ENCODE results near the gene LDLRAD4.
"Not testable (repeated sequence)": the region's sequence is repeated elsewhere in the genome, so short reads cannot be mapped to it uniquely, and the experiment has no call there.

LDLRAD4 gene

DNA sequence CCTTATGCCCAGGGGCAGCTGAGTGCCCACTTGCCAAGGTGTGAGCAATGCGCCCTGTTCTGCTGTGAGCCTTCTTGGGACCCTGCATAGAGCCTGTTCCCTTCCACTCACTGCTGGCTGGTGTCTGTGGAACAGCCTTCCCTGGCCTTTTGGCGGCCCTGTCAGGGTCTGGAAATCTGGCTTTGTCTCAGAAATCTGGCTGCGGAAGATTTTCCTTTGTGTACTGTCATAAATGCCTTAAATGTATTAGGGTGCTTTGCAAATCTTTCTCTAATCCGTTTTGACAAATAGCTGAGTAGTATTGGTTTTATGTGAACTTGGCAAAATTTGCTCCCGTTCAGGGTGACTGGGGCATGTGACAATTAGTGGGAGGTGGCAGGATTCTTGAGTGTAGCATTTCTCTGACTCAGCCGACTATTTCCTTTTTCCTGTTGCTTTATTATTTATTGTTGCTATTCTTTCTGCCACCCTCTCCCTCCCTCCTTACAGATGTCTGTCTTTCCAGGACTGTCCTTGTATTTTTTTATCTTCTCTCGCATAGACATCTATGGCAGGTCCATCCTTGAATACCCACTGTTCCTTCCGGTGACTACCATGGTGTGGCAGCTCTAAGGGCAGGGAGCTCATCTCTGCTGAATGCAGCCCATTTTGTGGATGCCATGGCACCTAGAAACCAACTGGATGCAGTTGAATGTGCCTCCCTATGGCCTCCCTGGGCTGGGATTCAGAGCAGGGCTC is 41.8 kb downstream of the LDLRAD4 start:
- peak in 1 of 2 donors; percentile 60 for DNase-seq
- Histone ChIP-seq H3K27ac (peak overlapping the region; percentile 71 to 77), H3K27me3 (no peaks in the 10 kb centered on the region), H3K36me3 (no peaks in the 10 kb centered on the region), H3K4me1 (peaks cover 7 to 72% (median 64%) of the 10 kb centered on the region in 4 donors), H3K9me3 (no peaks in the 10 kb centered on the region), H3K4me3 (peak overlapping the region in 1 of 2 donors; percentile 9)
- intact Hi-C loops (cut with DNase I; ENCODE audit: low total_unique reads): loop anchor here (5.0 kb wide), 1 partner anchor 43 kb away; the partner anchor contains the start of gene LDLRAD4
- TF ChIP-seq, protein P1, sequence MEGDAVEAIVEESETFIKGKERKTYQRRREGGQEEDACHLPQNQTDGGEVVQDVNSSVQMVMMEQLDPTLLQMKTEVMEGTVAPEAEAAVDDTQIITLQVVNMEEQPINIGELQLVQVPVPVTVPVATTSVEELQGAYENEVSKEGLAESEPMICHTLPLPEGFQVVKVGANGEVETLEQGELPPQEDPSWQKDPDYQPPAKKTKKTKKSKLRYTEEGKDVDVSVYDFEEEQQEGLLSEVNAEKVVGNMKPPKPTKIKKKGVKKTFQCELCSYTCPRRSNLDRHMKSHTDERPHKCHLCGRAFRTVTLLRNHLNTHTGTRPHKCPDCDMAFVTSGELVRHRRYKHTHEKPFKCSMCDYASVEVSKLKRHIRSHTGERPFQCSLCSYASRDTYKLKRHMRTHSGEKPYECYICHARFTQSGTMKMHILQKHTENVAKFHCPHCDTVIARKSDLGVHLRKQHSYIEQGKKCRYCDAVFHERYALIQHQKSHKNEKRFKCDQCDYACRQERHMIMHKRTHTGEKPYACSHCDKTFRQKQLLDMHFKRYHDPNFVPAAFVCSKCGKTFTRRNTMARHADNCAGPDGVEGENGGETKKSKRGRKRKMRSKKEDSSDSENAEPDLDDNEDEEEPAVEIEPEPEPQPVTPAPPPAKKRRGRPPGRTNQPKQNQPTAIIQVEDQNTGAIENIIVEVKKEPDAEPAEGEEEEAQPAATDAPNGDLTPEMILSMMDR (IDR thresholded peaks at IDR 0.05): no peak

DNA sequence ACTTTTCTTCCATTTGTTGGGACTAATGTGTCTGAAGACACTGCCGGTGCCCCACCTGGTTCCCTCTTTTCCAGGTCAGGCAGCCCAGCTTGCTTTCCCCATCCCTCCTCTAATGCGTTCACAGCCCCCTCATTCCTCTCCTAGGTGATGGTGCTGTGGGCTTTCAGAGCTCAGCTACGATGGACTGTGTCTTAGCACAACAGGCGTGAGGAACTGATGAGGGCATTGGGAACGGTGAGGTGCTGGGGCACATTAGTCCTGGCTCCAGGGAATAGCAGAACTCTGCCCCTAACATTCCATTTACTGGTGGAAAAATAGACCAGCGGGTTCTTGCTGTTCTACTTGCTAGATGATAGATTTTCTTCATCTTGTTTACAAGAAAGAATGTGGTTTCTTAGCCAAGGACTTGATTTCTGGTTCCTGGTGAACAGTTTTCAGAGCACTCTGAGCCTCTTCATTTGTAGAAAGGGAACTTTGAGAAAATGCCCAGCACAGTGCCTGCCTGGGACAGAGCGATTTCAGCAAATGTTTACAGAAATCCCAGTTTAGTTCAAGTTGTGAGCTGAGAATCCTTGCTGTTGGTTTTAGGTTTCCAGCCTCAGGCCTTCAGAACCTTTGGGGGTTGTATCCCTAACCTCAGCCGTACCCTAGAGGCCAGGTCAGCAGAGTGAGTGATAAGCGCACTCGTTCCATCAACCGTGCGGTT is 42.5 kb downstream of the LDLRAD4 start:
- H3K27ac ChIP-seq: peak overlapping the region; percentile 71 to 77

DNA sequence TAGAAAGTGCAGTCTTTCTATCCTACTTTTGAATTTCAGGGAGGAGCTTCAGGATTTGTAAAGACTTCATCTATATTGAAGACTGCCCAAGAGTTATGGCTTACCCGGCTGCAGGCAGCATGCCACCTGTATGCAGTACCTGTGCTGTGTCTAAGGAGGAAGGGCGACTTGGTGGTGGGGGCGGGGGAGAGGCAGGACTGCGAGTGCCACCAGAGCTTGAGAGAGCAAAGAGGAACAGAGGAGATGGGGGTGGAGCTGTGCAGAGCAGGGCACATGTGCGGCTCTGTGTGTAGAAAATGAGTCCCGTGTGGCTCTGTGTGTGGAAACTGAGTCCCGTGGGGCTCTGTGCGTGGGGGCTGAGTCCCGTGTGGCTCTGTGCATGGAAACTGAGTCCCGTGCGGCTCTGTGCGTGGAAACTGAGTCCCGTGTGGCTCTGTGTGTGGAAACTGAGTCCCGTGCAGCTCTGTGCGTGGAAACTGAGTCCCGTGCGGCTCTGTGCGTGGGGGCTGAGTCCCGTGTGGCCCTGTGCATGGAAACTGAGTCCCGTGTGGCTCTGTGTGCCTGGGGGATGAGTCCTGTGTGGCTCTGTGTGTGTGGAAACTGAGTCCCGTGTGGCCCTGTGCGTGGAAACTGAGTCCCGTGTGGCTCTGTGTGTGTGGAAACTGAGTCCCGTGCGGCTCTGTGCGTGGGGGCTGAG is 43.2 kb downstream of the LDLRAD4 start:
- intact Hi-C loops (cut with DNase I; ENCODE audit: low total_unique reads): loop anchor here (5.0 kb wide), 1 partner anchor 45 kb away; the partner anchor contains the start of gene LDLRAD4
- TF ChIP-seq, protein P1 (IDR thresholded peaks at IDR 0.05): no peak
- Histone ChIP-seq H3K9me3 (no peaks in the 10 kb centered on the region), H3K27ac (peak overlapping the region; percentile 71 to 77), H3K4me1 (peaks cover 13 to 86% (median 76%) of the 10 kb centered on the region in 4 donors), H3K36me3 (no peaks in the 10 kb centered on the region), H3K27me3 (no peaks in the 10 kb centered on the region), H3K4me3 (peak overlapping the region in 1 of 2 donors; percentile 12)
- peak in 1 of 2 donors; percentile 31 for DNase-seq

More for the DNA sequence above, 42.5 kb downstream of the LDLRAD4 start:
- DNase-seq: peak in 1 of 2 donors; percentile 20
- Histone ChIP-seq H3K9me3 (no peaks in the 10 kb centered on the region), H3K4me3 (peak overlapping the region in 1 of 2 donors; percentile 12), H3K36me3 (no peaks in the 10 kb centered on the region), H3K27me3 (no peaks in the 10 kb centered on the region), H3K4me1 (peaks cover 7 to 79% (median 71%) of the 10 kb centered on the region in 4 donors)
- TF ChIP-seq, protein P1 (IDR thresholded peaks at IDR 0.05): no peak
- intact Hi-C loops (cut with DNase I; ENCODE audit: low total_unique reads): loop anchor here (5.0 kb wide), 1 partner anchor 44 kb away; the partner anchor contains the start of gene LDLRAD4

DNA sequence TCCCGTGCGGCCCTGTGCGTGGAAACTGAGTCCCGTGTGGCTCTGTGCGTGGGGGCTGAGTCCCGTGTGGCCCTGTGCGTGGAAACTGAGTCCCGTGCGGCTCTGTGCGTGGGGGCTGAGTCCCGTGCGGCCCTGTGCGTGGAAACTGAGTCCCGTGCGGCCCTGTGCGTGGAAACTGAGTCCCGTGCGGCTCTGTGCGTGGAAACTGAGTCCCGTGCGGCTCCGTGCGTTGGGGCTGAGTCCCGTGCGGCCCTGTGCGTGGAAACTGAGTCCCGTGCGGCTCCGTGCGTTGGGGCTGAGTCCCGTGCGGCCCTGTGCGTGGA is 43.8 kb downstream of the LDLRAD4 start:
- H3K9me3 ChIP-seq, H3K36me3 ChIP-seq, H3K4me3 ChIP-seq, H3K27me3 ChIP-seq, DNase-seq: not testable (repeated sequence)
- intact Hi-C loops (cut with DNase I; ENCODE audit: low total_unique reads): loop anchor here (5.0 kb wide), 1 partner anchor 45 kb away; the partner anchor contains the start of gene LDLRAD4
- peaks cover 13 to 92% (median 81%) of the 10 kb centered on the region in 4 donors for H3K4me1 ChIP-seq
- H3K27ac ChIP-seq: peak overlapping the region; percentile 71 to 77

DNA sequence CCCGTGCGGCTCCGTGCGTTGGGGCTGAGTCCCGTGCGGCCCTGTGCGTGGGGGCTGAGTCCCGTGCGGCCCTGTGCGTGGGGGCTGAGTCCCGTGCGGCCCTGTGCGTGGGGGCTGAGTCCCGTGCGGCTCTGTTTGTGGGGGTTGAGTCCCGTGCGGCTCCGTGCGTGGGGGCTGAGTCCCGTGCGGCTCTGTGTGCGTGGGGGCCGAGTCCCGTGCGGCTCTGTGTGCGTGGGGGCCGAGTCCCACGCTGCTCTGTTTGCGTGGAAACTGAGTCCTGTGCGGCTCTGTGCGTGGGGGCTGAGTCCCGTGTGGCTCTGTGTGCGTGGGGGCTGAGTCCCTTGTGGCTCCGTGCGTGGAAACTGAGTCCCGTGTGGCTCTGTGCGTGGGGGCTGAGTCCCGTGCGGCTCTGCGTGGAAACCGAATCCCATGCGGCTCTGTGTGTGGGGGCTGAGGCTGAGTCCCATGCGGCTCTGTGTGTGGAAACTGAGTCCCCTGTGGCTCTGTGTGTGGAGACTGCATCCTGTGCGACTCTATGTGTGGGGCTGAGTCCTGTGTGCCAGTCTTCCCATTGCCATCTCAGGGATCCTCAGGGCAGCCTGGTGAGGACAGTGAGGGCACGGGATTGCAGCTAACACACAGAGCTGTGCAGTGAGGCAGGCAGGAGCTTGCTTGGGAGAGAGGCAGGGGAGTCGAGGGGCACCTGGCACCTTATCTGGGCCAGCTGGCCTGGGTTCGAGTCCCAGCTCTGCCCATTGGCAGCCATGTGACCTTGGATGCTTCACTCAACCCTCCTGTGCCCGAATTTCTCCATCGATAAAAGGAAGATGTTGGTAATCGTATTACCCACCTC is 44.5 kb downstream of the LDLRAD4 start:
- Histone ChIP-seq H3K4me3 (no peak overlapping the region), H3K36me3 (no peaks in the 10 kb centered on the region), H3K27ac (peak overlapping the region; percentile 17 to 77), H3K27me3 (no peaks in the 10 kb centered on the region), H3K4me1 (peaks cover 13 to 99% (median 89%) of the 10 kb centered on the region in 4 donors), H3K9me3 (no peaks in the 10 kb centered on the region)
- DNase-seq: peak in 1 of 2 donors; percentile 10
- intact Hi-C loops (cut with DNase I; ENCODE audit: low total_unique reads): loop anchor here (5.0 kb wide), 1 partner anchor 46 kb away; the partner anchor contains the start of gene LDLRAD4
- TF ChIP-seq, protein P1 (IDR thresholded peaks at IDR 0.05): no peak

All from tibial artery (tissue), 4 donors.